ENCODE measurements around the gene IGFL4.

IGFL4 gene

GRCh38 chr19:46033401-46033800, 7.4 kb downstream of the IGFL4 start:
- no peaks in the 10 kb centered on the region for H3K9me3 ChIP-seq
- no peak overlapping the region for H3K27ac ChIP-seq
- no peak overlapping the region for H3K4me3 ChIP-seq (ENCODE audit: low read depth in 1 of 2, low read length in 1 of 2)
- TF ChIP-seq, protein P1, sequence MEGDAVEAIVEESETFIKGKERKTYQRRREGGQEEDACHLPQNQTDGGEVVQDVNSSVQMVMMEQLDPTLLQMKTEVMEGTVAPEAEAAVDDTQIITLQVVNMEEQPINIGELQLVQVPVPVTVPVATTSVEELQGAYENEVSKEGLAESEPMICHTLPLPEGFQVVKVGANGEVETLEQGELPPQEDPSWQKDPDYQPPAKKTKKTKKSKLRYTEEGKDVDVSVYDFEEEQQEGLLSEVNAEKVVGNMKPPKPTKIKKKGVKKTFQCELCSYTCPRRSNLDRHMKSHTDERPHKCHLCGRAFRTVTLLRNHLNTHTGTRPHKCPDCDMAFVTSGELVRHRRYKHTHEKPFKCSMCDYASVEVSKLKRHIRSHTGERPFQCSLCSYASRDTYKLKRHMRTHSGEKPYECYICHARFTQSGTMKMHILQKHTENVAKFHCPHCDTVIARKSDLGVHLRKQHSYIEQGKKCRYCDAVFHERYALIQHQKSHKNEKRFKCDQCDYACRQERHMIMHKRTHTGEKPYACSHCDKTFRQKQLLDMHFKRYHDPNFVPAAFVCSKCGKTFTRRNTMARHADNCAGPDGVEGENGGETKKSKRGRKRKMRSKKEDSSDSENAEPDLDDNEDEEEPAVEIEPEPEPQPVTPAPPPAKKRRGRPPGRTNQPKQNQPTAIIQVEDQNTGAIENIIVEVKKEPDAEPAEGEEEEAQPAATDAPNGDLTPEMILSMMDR (IDR thresholded peaks at IDR 0.05): no peak
- H3K4me1 ChIP-seq (ENCODE audit: control insufficient read depth in 1 of 2, insufficient read depth in 1 of 2, low read depth in 1 of 2, low read length in 1 of 2): peaks cover 9 to 12% of the 10 kb centered on the region in 2 experiments
- H3K36me3 ChIP-seq: peaks cover 6% of the 10 kb centered on the region
- peaks cover 39% of the 10 kb centered on the region for H3K27me3 ChIP-seq

DNA sequence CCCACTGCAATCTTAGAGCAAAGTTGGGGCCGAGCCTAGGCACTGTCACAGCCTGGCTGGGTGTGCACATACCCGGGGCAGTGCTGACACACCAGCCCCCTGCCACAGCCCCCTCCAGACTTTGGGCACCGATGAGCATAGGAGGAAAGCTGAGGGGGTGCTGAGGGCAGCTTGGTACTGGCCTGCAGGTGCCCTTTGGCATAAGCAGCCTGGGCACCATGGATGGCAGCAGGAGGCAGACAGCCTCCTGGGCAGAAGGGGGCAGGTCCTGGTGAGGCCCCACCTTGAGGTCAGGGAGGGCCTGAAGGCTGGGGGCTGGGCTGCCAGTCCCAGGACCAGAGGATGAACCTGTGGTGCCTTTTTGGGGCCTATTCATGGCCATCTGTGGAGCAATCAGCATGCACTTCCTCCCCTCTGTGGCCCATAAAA, 8.2 kb downstream of the IGFL4 start:
- Histone ChIP-seq H3K4me3 (ENCODE audit: low read depth in 1 of 2, low read length in 1 of 2) (no peak overlapping the region), H3K36me3 (peaks cover 6% of the 10 kb centered on the region), H3K27ac (no peak overlapping the region), H3K9me3 (no peaks in the 10 kb centered on the region), H3K27me3 (peaks cover 39% of the 10 kb centered on the region), H3K4me1 (ENCODE audit: control insufficient read depth in 1 of 2, insufficient read depth in 1 of 2, low read depth in 1 of 2, low read length in 1 of 2) (peaks cover 17 to 20% of the 10 kb centered on the region in 2 experiments)
- TF ChIP-seq, protein P1 (IDR thresholded peaks at IDR 0.05): no peak

- TF ChIP-seq, protein P1 (IDR thresholded peaks at IDR 0.05): no peak
- Histone ChIP-seq H3K9me3 (no peaks in the 10 kb centered on the region), H3K27ac (no peak overlapping the region), H3K36me3 (peaks cover 6% of the 10 kb centered on the region), H3K4me1 (ENCODE audit: control insufficient read depth in 1 of 2, insufficient read depth in 1 of 2, low read depth in 1 of 2, low read length in 1 of 2) (peaks cover 23 to 27% of the 10 kb centered on the region in 2 experiments), H3K27me3 (peaks cover 39% of the 10 kb centered on the region), H3K4me3 (ENCODE audit: low read depth in 1 of 2, low read length in 1 of 2) (no peak overlapping the region)
Measured at GRCh38 chr19:46031781-46032596, 8.8 kb downstream of the IGFL4 start.

DNA sequence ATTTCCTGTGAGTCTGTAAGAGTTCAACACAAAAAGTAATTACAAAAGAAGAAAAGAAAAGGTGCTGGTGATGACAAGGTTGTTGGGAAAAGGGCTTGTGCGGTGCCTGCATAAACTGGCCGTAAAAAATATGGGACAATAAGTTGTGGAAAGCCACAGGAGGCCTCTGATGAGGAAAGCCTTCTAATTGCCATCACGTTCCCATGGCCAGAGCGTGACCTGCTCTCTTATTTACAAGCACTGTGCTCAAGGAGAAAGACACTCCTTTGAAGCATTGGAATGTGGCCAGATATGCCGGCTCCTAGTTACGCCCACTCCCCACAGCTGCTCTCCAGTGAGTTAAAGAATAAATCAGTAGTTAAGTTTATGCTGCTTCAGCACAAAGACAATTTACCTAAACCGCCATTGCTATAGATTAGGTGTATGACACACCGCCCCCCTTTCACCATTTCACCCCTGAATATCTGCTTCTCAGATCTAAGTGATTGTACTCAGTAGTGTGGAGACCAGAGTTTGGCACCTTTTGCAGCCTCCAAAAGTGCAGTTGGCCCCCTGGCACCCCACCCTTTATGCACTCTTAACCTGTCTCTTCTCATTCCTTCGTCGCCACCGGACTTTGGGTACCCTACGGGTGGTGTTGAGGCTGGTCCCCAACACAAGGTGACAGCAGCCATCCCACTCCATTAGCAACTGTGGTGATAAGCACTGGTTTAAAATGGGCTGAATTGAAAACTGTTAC, 9.8 kb downstream of the IGFL4 start:
- H3K27ac ChIP-seq: no peak overlapping the region
- peaks cover 6% of the 10 kb centered on the region for H3K36me3 ChIP-seq
- peaks cover 30% of the 10 kb centered on the region for H3K27me3 ChIP-seq
- peaks cover 33 to 37% of the 10 kb centered on the region in 2 experiments for H3K4me1 ChIP-seq (ENCODE audit: control insufficient read depth in 1 of 2, insufficient read depth in 1 of 2, low read depth in 1 of 2, low read length in 1 of 2)
- H3K9me3 ChIP-seq: no peaks in the 10 kb centered on the region
- no peak overlapping the region for H3K4me3 ChIP-seq (ENCODE audit: low read depth in 1 of 2, low read length in 1 of 2)
- TF ChIP-seq, protein P1 (IDR thresholded peaks at IDR 0.05): no peak

DNA sequence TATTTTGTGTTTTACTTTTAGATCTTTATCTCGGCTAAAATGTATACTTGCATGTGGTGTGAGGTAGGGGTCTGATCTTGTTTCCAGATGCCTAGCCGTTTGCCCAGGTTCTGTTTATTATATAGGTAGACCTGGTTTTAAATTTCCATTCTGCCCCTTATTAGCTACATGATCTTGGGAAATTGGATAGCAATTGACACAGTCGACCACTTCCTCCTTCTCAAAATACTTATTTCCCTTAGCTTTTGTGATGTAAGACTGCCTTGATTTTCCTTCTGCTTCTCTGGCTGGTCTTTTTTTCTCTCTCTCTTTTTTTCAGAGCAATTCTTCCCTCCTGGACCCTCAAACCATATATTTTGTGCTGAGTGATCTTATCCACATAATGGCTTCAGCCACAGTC, 15.0 kb downstream of the IGFL4 start:
- Histone ChIP-seq H3K4me1 (ENCODE audit: control insufficient read depth in 1 of 2, insufficient read depth in 1 of 2, low read depth in 1 of 2, low read length in 1 of 2) (peaks cover 83 to 88% of the 10 kb centered on the region in 2 experiments), H3K36me3 (peaks cover 12% of the 10 kb centered on the region), H3K27ac (peak overlapping the region; percentile 92), H3K9me3 (no peaks in the 10 kb centered on the region), H3K4me3 (ENCODE audit: low read depth in 1 of 2, low read length in 1 of 2) (peak overlapping the region; percentile 47), H3K27me3 (peaks cover 7% of the 10 kb centered on the region)
- TF ChIP-seq, protein P1 (IDR thresholded peaks at IDR 0.05): no peak

All from neutrophil (primary cell).